HG03378 (cell line): Measurements from ENCODE around the gene ZNF407.

Experiments
- ATAC-seq: cut with Tn5 transposase; IDR thresholded peaks from one replicate; pipeline ENCODE4 v1.9.1; 2021; ENCODE audit warnings: mild to moderate bottlenecking, moderate library complexity; ENCODE audit not compliant: unreplicated experiment

Gene ZNF407

DNA sequence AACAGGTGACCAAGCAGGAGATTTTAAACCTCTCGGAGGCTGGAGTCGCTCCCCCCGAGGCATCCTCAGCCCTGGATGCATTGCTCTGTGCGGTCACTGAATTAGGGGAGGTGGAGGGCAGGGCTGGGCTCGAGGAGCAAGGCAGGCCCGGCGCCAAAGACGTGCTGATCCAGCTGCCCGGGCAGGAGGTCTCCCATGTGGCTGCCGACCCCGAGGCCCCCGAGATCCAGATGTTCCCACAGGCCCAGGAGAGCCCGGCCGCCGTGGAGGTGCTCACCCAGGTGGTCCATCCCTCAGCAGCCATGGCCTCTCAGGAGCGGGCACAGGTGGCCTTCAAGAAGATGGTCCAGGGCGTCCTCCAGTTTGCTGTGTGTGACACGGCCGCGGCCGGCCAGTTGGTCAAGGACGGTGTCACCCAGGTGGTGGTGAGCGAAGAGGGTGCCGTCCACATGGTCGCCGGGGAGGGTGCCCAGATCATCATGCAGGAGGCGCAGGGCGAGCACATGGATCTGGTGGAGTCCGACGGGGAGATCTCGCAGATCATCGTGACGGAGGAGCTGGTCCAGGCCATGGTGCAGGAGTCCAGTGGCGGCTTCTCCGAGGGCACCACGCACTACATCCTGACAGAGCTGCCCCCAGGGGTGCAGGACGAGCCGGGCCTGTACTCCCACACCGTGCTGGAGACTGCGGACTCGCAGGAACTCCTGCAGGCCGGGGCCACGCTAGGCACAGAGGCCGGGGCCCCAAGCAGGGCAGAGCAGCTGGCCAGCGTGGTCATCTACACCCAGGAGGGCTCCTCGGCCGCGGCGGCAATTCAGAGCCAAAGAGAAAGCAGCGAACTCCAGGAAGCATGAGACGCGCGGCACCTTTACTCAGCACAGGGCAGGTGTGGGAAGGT lies 466.2 kb downstream of the ZNF407 start:
- no peak for ATAC-seq

DNA sequence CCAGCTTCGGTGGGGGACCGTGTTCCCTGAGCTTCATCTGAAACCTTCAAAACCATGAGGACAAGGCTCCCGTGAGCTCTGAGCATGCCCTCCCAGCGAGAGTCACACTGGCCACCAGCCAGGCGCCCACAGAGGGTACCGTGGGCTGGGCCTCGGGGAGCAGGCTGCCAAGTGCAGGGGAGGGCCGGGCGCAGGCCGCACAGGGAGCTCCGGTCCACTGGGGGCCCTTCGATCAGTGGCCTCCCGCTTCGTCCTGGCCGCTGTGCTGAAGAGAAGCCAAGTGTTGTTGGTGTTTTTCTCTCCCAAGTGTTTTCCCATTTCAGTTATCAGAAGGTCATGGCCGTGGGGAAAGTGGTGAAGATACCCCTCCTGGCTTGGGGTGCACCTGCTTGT lies 466.8 kb downstream of the ZNF407 start:
- ATAC-seq, result no peak

GRCh38 chr18:75065251-75066000 lies 467.8 kb downstream of the ZNF407 start:
- no peak for ATAC-seq

GRCh38 chr18:75066021-75066880 lies 468.6 kb downstream of the ZNF407 start:
- no peak for ATAC-seq

DNA sequence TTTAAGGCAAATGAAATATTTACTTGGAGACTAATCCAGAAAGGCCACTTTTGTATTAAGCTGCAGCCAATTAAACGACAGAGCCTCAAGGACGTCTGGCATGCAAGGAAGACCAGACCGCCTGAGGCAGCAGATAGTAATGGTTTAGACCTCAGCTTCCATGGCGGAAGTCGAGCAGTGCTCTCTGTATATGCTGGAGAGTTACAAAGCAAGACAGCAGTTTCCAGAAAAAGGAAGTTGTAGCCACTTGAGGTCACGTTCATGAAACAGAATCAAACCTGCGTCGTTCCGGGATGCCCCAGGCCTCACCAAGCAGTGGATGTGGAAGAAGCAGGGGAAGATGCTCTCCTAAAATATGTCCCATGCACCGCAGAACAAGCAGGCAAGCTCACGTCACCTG lies 469.3 kb downstream of the ZNF407 start:
- ATAC-seq, result no peak

GRCh38 chr18:75067996-75068645 lies 470.5 kb downstream of the ZNF407 start:
- ATAC-seq, result no peak

DNA sequence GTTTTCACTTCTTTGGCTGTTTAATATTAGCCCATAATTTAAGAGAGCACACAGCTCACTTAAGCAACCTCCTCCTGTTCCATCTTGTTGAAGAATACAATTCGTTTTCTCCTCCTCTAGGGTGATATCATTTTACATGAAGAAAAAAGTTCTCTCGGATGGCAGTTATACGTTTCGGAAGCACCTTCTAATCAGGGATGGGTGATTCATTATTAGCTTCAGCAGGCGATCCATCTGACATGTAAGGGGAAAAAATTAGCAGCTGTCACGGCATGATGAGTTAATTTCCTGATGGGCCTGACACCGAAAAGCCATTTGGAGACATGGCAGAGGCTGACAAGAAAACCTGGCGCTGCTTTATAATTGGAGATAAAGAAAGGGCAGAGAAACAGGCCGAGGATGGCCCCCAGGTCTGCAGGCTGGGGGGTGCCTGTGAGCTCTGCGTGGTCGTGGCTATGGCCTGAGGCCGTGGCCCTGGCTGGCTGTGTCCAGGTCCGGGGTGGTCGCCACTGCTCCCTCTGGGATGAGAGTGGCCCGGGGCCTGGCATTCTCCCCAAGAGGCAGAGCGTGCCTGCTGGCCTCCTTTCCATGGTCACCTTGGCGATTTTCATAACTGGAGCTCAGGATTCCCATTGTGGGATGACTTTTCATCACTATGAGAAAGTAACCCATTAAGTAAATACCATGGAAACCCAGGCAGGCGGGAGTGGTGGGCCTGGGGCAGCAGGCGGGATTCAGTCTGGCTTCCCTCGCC lies 471.2 kb downstream of the ZNF407 start:
- ATAC-seq, result no peak

GRCh38 chr18:75070235-75070624 lies 472.6 kb downstream of the ZNF407 start:
- ATAC-seq, result no peak

GRCh38 chr18:75070625-75071483 lies 473.2 kb downstream of the ZNF407 start:
- peak; percentile 89 for ATAC-seq

GRCh38 chr18:75071484-75071785 lies 473.8 kb downstream of the ZNF407 start:
- ATAC-seq, result no peak

- no peak for ATAC-seq
These were observed 474.4 kb downstream of the ZNF407 start for GRCh38 chr18:75071866-75072671.

GRCh38 chr18:75072672-75073371 lies 475.2 kb downstream of the ZNF407 start:
- ATAC-seq, result no peak

DNA sequence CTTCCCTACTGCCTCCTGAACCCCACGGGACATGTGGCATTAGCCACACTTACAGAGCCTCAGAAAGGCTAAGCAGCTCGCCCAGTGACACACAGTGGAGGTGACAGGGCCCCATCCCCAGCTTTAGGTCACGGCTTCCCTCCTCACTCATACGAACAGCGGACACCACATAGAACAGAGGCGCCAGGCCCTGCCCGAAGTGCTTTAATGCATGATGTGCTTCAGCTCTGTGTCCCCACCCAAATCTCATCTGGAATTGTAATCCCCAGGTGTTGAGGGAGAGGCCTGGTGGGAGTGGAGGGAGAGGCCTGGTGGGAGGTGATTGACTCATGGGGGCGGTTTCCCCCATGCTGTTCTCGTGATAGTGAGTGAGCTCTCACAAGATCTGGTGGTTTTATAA lies 476.0 kb downstream of the ZNF407 start:
- no peak for ATAC-seq

GRCh38 chr18:75074196-75075015 lies 476.7 kb downstream of the ZNF407 start:
- ATAC-seq, result no peak

GRCh38 chr18:75075016-75075305 lies 477.3 kb downstream of the ZNF407 start:
- ATAC-seq, result no peak

DNA sequence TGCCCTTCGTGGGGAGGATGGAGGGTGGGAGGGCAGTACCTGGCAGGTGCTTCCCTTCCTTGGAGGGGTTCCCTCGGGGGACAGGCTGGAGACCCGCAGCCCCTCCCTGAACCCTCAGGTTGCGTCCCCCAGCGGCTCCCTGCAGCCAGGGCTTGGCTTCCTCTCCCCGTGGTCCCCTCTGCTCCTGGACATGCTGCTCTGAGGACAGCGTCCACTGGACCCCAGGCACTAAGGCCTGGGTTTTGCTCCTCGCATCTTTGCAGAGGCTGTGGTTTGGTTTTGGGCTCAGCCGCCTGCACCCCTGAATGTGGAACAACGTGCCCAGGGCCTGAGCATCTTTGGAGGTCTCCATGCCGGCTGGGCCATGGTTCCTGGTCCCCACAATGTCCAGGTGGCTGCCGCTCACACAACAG lies 477.8 kb downstream of the ZNF407 start:
- ATAC-seq, result no peak

- ATAC-seq, result no peak
These were observed 478.6 kb downstream of the ZNF407 start for GRCh38 chr18:75076286-75076685.
